NCI-H446 (cell line): ENCODE data around the gene TRIM56.
"Not testable (repeated sequence)": the region's sequence is repeated elsewhere in the genome, so short reads cannot be mapped to it uniquely, and the experiment has no call there.

Experiments
- DNase-seq, 2 experiments: peaks; one replicate each; lab custom pipeline; 2025; lab: John Stamatoyannopoulos, UW

Gene TRIM56

GRCh38 chr7:101092266-101092905 lies 7.1 kb downstream of the TRIM56 start:
- DNase-seq, result not testable (repeated sequence)

GRCh38 chr7:101093906-101094305 lies 8.6 kb downstream of the TRIM56 start:
- no peak for DNase-seq

- DNase-seq, result no peak
Observed at GRCh38 chr7:101094376-101094775, 9.1 kb downstream of the TRIM56 start.

- peak in 1 of 2 experiments; percentile 12 for DNase-seq
Observed at GRCh38 chr7:101094791-101095375, 9.6 kb downstream of the TRIM56 start.

- DNase-seq, result no peak
Observed at GRCh38 chr7:101096331-101096956, 11.2 kb downstream of the TRIM56 start.

GRCh38 chr7:101096957-101097347 lies 11.7 kb downstream of the TRIM56 start:
- DNase-seq, result no peak

- DNase-seq, result no peak
Observed at GRCh38 chr7:101097561-101097960, 12.3 kb downstream of the TRIM56 start.

- peak; percentile 33 to 67 for DNase-seq
Observed at GRCh38 chr7:101099969-101100781, 14.9 kb downstream of the TRIM56 start.

GRCh38 chr7:101100858-101101847 lies 15.9 kb downstream of the TRIM56 start:
- DNase-seq, result no peak

GRCh38 chr7:101102026-101102425 lies 16.7 kb downstream of the TRIM56 start:
- no peak for DNase-seq

GRCh38 chr7:101103701-101104100 lies 18.4 kb downstream of the TRIM56 start:
- DNase-seq, result not testable (repeated sequence)

GRCh38 chr7:101104193-101104713 lies 19.0 kb downstream of the TRIM56 start:
- no peak for DNase-seq

- no peak for DNase-seq
Observed at GRCh38 chr7:101104799-101105198, 19.5 kb downstream of the TRIM56 start.

GRCh38 chr7:101105248-101105647 lies 20.0 kb downstream of the TRIM56 start:
- not testable (repeated sequence) for DNase-seq

- no peak for DNase-seq
Observed at GRCh38 chr7:101106386-101106785, 21.1 kb downstream of the TRIM56 start.

GRCh38 chr7:101108330-101108857 lies 23.1 kb downstream of the TRIM56 start:
- no peak for DNase-seq

GRCh38 chr7:101108961-101109360 lies 23.7 kb downstream of the TRIM56 start:
- DNase-seq, result no peak

GRCh38 chr7:101109368-101109767 lies 24.1 kb downstream of the TRIM56 start:
- no peak for DNase-seq

GRCh38 chr7:101111261-101111660 lies 26.0 kb downstream of the TRIM56 start:
- no peak for DNase-seq

GRCh38 chr7:101112233-101112632 lies 27.0 kb downstream of the TRIM56 start:
- no peak for DNase-seq

- not testable (repeated sequence) for DNase-seq
Observed at GRCh38 chr7:101113140-101113539, 27.9 kb downstream of the TRIM56 start.
